HCT116 (cell line): Measurements from ENCODE around the gene PPDPF. TPM values are rescaled to one million over a fixed set of nuclear protein-coding genes. Genes with fewer than 3 reads are reported as not detected.
A peak's percentile ranks its signal among the peaks of the same experiment; 100 is the strongest.

ENCODE experiments used
- ATAC-seq: fragments of 200-7000 bp; cut with Tn5 transposase; 2 replicates; pipeline ENCODE4 v1.9.1; 2020; ENCODE audit warnings: mild to moderate bottlenecking, moderate library complexity
- BruUV-seq: library from RNA; stranded (reverse); fragments of 400-500 nt; replicated peaks from 2 replicates; lab custom pipeline; 2021; lab: Mats Ljungman, UMichigan
- CTCF ChIA-PET: fragments of 300-600 bp; sonication (Branson Sonifier 250); formaldehyde crosslinking; loops from one replicate; lab custom pipeline; 2021; ENCODE audit warnings: antibody characterized with exemption; lab: Charles Lee
- POLR2A ChIA-PET: fragments of 300-600, 350-600 bp; sonication (Branson Sonifier 250); formaldehyde crosslinking; loops from one replicate; lab custom pipeline; 2021; ENCODE audit warnings: antibody characterized with exemption; lab: Charles Lee
- RAD21 ChIA-PET, 2 experiments: fragments of 300-600 bp; sonication (Branson Sonifier 250); formaldehyde crosslinking; loops; one replicate each; lab custom pipeline; 2023; ENCODE audit warnings: low total read pairs in 2 of 2; ENCODE audit not compliant: uncharacterized antibody in 2 of 2, unreplicated experiment in 2 of 2, low non-redundant PET in 1 of 2; lab: Charles Lee
- DNase-seq: peaks from one replicate; pipeline ENCODE4 v3.0.0-alpha.2; 2010; ENCODE audit warnings: low read depth, low spot score
- H2AFZ ChIP-seq: fragments of 200-600 bp; shearing (Covaris generic), sonication (generic); 2 replicates; pipeline ENCODE4 v1.6.1; 2017; ENCODE audit warnings: low read depth, mixed run types, mixed read lengths, antibody characterized with exemption, low read length; ENCODE audit not compliant: poor library complexity, severe bottlenecking
- H3K27ac ChIP-seq: 2 replicates; pipeline ENCODE4 v1.5.1; 2012; ENCODE audit warnings: low read depth, low read length
- H3K27me3 ChIP-seq: fragments of 200-600 bp; sonication (generic); 2 replicates; pipeline ENCODE4 v1.6.1; 2016; ENCODE audit warnings: mixed run types, low read length, mixed read lengths; ENCODE audit not compliant: insufficient read depth
- H3K36me3 ChIP-seq, 2 experiments: fragments of 200-500 bp in 1 of 2; fragments of 200-600 bp in 1 of 2; sonication (Bioruptor generic) in 1 of 2; sonication (generic) in 1 of 2; 2 replicates each; pipeline versions ENCODE4 v1.5.1 to v1.6.1; 2014 to 2016; ENCODE audit warnings: low read length in 2 of 2, inconsistent platforms in 1 of 2, mixed read lengths in 1 of 2, mixed run types in 1 of 2; ENCODE audit not compliant: insufficient read depth in 2 of 2, control insufficient read depth in 1 of 2
- H3K4me1 ChIP-seq, 2 experiments: fragments of 200-600 bp in 1 of 2; sonication (generic) in 1 of 2; 2 replicates each; pipeline versions ENCODE4 v1.5.1 to v1.6.1; 2012 to 2017; ENCODE audit warnings: low read length in 2 of 2, inconsistent platforms in 1 of 2, mild to moderate bottlenecking in 1 of 2, mixed read lengths in 1 of 2, mixed run types in 1 of 2, moderate library complexity in 1 of 2; ENCODE audit not compliant: insufficient read depth in 2 of 2, control insufficient read depth in 1 of 2
- H3K4me2 ChIP-seq: fragments of 200-600 bp; sonication (generic); 2 replicates; pipeline ENCODE4 v1.6.1; 2017; ENCODE audit warnings: mixed run types, low read length, mixed read lengths
- H3K4me3 ChIP-seq, 2 experiments: fragments of 200-600 bp in 1 of 2; sonication (generic) in 1 of 2; replicated peaks in 1 of 2; 2 replicates each; pipeline ENCODE4 v1.5.1; 2011 to 2016; ENCODE audit warnings: low read length in 2 of 2, control low read depth in 1 of 2, low read depth in 1 of 2, mild to moderate bottlenecking in 1 of 2, mixed read lengths in 1 of 2, mixed run types in 1 of 2
- H3K79me2 ChIP-seq: fragments of 200-600 bp; sonication (generic); 2 replicates; pipeline ENCODE4 v1.6.1; 2017; ENCODE audit warnings: mild to moderate bottlenecking, mixed run types, low read length, moderate library complexity, mixed read lengths; ENCODE audit not compliant: insufficient read depth
- H3K9ac ChIP-seq: fragments of 200-600 bp; sonication (generic); 2 replicates; pipeline ENCODE4 v1.6.1; 2016; ENCODE audit warnings: low read length, mixed read lengths
- H3K9me2 ChIP-seq: fragments of 200-600 bp; sonication (generic), shearing (Covaris generic); 2 replicates; pipeline ENCODE4 v1.6.1; 2017; ENCODE audit warnings: mixed run types, mild to moderate bottlenecking, moderate library complexity; ENCODE audit not compliant: insufficient read depth
- H3K9me3 ChIP-seq, 2 experiments: fragments of 200-500 bp in 1 of 2; fragments of 200-600 bp in 1 of 2; sonication (Bioruptor generic) in 1 of 2; sonication (generic) in 1 of 2; 2 replicates each; pipeline ENCODE4 v1.6.1; 2014 to 2017; ENCODE audit warnings: low read length in 2 of 2, mixed read lengths in 2 of 2, inconsistent platforms in 1 of 2, low read depth in 1 of 2, mild to moderate bottlenecking in 1 of 2, mixed run types in 1 of 2, moderate library complexity in 1 of 2; ENCODE audit not compliant: control insufficient read depth in 1 of 2, insufficient read depth in 1 of 2
- H4K20me1 ChIP-seq: fragments of 200-600 bp; sonication (generic), shearing (Covaris generic); 2 replicates; pipeline ENCODE4 v1.6.1; 2017; ENCODE audit warnings: mixed run types, mild to moderate bottlenecking, moderate library complexity; ENCODE audit not compliant: insufficient read depth
- EGR1 ChIP-seq: IDR thresholded peaks from 2 replicates; pipeline ENCODE4 v1.6.1; 2012; ENCODE audit warnings: low read depth
- ELF1 ChIP-seq: IDR thresholded peaks from 2 replicates; pipeline ENCODE4 v1.6.1; 2012; ENCODE audit warnings: low read depth, borderline replicate concordance
- JUND ChIP-seq: IDR thresholded peaks from 2 replicates; pipeline ENCODE4 v1.6.1; 2012
- POLR2AphosphoS5 ChIP-seq: IDR thresholded peaks from 2 replicates; pipeline ENCODE4 v1.6.1; 2011; ENCODE audit warnings: mild to moderate bottlenecking, low read depth, low read length, moderate library complexity
- intact Hi-C: fragments of 100-400 bp; cut with micrococcal nuclease; formaldehyde crosslinking; loops from 2 replicates; pipeline ENCODE4 v1.10.0; 2022
- total RNA-seq: library from RNA; stranded (reverse); gene quantifications from one replicate; pipeline ENCODE4 v1.2.1, GENCODE V29; 2021; ENCODE audit not compliant: unreplicated experiment

PPDPF gene
- total RNA-seq, 1 experiment from 2014 or later = 346 TPM

GRCh38 chr20:63487116-63487764 lies 33.3 kb upstream of the PPDPF start:
- H3K27me3 ChIP-seq = no peaks in the 10 kb centered on the region
- no peaks in the 10 kb centered on the region for H4K20me1 ChIP-seq
- ChIA-PET RAD21 (no interaction called here), CTCF (no interaction called here), POLR2A (no interaction called here)
- 0 out of 2 replicates have a peak, but pooled peaks have one; percentile 7 for TF ChIP-seq POLR2AphosphoS5
- TF ChIP-seq ELF1 = no peak
- peaks cover 17 to 30% of the 10 kb centered on the region in 2 experiments for H3K36me3 ChIP-seq
- peaks cover 19 to 48% of the 10 kb centered on the region in 2 experiments for H3K4me1 ChIP-seq
- ATAC-seq (peak; percentile 10), DNase-seq (no peak)
- no peak overlapping the region for H3K27ac ChIP-seq
- BruUV-seq = no TSS peak
- no peak overlapping the region for H3K4me3 ChIP-seq
- intact Hi-C loops = no loop called here
- H3K9ac ChIP-seq = no peak overlapping the region
- no peak overlapping the region for H3K4me2 ChIP-seq
- H3K9me2 ChIP-seq = no peaks in the 10 kb centered on the region
- H2AFZ ChIP-seq = no peak overlapping the region
- no peaks in the 10 kb centered on the region for H3K79me2 ChIP-seq
- H3K9me3 ChIP-seq = no peaks in the 10 kb centered on the region

DNA sequence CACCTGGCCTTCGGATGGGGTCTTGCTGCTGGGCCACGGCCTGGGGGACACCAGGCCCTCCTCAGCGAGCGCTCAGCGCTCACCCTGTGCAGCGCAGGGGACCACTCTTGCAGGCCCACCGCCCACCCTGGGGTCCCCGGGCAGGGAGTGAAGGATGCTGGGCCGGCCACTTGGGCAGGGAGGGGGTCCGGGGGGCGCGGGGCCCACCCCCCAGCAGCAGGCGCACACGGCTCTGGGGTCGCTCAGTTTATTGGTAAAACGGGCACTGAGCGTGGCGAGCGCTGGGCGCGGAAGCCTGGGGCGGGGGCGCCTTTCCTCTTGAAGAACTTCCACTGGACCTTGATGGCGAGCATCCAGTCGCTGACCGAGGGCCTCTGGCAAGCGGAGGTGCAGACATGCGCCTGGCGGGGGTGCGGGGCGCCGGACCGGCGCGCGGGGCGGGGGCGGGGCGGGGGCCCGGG lies 32.8 kb upstream of the PPDPF start:
- POLR2A ChIA-PET = no interaction called here

More for the DNA sequence above, 32.8 kb upstream of the PPDPF start:
- H3K36me3 ChIP-seq = peaks cover 23 to 36% of the 10 kb centered on the region in 2 experiments
- H3K4me2 ChIP-seq = no peak overlapping the region
- no peaks in the 10 kb centered on the region for H3K27me3 ChIP-seq
- no peak for DNase-seq
- no TSS peak for BruUV-seq
- ChIA-PET CTCF (no interaction called here), RAD21 (no interaction called here)
- H4K20me1 ChIP-seq = no peaks in the 10 kb centered on the region
- no peaks in the 10 kb centered on the region for H3K9me3 ChIP-seq
- intact Hi-C loops = no loop called here
- H3K27ac ChIP-seq = no peak overlapping the region
- no peaks in the 10 kb centered on the region for H3K79me2 ChIP-seq
- peaks cover 15 to 42% of the 10 kb centered on the region in 2 experiments for H3K4me1 ChIP-seq
- TF ChIP-seq JUND = 0 out of 2 replicates have a peak, but pooled peaks have one; percentile 15
- TF ChIP-seq EGR1 = no peak
- ATAC-seq = no peak
- no peak overlapping the region for H3K4me3 ChIP-seq
- H3K9ac ChIP-seq = no peak overlapping the region
- no peak overlapping the region for H2AFZ ChIP-seq
- H3K9me2 ChIP-seq = no peaks in the 10 kb centered on the region
